GM18498 (cell line): ENCODE measurements around the gene FRMD5.
"Not testable (repeated sequence)": the region's sequence is repeated elsewhere in the genome, so short reads cannot be mapped to it uniquely, and the experiment has no call there.

Experiments used
- ATAC-seq: cut with Tn5 transposase; IDR thresholded peaks from one replicate; pipeline ENCODE4 v1.9.1; 2021; ENCODE audit warnings: mild to moderate bottlenecking, moderate library complexity; ENCODE audit not compliant: unreplicated experiment

FRMD5 gene

DNA sequence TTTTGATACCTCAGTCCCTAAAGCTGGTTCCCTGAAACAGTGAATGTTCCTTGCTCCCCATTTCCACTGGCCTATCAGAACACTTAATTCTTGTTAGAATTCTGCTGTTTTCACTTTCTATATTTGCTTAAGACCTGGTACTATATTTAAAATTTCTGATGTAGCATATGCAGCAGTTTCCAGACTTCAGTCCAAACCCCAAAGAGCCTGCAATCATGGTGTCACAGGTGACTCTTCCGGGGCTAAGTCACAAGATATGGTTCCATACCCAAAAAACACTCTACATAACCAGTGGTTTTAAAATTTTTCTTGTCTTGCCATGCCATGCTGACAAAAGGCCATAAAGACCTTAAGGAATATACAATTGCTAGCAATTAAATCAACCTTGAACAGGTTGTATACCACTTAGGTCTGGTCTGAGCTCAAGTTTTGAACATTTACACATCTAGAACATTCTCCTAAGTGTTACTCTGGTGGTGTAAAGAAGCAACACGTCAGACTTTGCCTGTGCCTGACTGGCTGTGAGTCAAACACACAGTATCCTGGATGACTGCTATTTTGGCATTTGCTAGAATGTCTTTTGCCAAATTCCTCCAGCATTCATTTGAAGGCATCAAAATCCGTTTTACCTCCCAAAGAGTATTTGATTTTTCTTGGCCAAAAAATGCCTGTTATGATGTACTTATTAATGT is 160.0 kb downstream of the FRMD5 start:
- no peak for ATAC-seq

DNA sequence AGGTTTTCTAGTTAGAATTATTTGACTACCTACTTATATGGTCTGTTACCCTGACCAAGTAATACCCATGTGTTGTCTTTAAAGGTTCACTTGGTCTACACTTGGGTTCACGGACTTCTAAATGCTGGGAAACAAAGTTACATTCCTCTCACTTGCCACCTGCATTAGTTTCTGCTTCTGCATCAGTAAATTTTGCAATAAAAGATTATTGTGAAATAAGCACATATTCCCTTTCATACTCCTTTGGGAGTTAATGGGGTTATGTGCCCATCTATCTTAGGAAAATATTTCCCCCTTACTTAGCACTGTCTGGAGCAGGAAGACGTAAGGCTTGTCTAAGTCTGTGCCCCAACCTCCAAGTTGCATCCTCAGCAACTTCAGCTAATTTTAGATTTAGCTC is 160.7 kb downstream of the FRMD5 start:
- no peak for ATAC-seq

DNA sequence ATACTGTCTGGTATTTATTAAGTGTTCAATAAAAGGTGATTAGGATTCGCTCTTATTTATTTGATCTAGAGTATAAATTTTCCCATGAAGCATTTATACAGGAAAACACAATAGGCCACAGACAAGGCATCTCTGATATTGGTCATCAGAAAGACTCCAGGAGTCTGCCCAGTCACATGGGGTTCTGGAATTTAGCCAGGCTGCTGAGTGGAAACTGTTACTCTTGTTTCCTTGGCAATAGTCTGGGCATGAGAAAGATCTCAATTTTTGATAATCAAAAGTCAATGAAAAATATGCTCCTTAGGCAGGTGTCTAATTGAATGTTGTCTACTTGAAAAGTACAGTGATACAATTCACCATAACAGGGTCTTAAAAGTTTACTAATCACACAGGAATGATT is 161.2 kb downstream of the FRMD5 start:
- no peak for ATAC-seq

DNA sequence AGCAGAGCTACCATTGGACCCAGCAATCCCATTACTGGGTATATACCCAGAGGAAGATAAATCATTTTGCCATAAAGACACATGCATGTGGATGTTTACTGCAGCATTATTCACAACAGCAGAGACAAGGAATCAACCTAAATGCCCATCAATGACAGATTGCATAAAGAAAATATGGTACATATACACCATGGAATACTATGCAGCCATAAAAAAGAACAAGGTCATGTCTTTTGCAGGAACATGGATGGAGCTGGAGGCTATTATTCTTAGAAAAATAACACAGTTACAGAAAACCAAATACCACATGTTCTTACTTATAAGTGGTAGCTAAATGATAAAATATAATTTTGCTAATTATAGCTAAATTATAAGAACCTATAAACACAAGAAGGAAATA is 162.3 kb downstream of the FRMD5 start:
- ATAC-seq = not testable (repeated sequence)

DNA sequence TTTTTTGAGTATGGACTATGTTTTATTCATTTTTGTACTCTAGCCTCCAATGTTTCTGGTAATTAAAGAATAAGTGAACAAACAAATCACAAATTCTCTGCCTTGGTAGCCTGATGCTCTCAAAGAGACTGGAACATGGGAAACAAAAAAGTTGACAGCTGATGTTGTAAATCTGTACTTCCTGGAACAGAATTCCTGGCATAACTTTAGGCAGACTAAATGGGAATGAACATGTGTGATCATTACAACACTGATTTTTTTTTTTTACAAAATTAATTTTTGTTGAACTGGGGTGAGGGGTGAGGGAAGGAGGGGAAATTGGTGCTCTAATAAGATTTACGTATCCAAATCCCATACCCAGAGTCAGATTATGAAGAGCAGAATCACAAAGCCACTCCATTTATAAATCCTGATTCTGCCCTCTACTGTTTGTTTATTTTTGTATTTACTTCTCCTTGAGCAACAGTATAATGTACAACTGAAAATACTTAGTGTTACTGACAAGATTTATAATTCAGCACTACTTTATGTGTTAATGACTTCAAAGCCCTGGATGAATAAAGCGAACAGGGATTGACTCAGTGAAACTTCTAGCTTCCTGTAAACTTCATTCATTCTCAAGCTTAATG is 165.0 kb downstream of the FRMD5 start:
- no peak for ATAC-seq

DNA sequence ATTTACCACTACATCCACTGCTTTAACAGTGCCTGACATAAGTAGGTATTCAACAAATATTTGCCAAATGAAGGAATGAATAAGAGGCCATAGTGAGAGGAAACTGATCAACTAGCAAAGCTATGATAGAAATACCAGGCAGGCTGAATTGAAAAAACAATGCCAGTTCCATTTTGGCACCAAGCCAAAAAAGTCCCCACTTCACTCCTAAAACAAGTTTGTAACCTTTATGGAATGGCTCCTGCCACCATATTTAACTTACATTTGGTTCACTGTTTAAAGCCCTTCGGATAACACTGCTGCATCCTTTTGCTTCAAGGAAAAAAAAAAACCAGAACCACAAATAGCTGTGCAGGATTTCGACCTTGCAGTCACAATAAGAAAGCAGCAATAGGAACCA is 166.1 kb downstream of the FRMD5 start:
- no peak for ATAC-seq

DNA sequence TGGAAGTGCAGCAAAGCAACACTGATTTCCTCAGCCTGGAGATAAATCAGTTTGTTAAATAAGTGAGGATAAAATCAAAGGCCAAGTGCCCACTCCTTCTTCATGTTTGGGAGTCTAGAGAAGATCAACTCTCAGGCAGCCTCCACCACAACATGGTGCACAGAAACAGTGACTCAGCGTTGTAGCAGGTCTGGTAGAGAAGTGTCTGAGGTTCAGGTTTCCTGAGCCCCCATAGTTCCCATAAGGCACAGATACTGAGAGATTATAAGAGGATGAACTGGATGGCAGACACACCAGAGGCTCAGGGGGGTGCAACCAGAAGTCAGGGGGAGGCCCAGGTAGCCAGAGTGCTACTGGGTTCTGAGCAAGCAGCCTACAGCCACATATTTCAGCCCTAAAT is 166.7 kb downstream of the FRMD5 start:
- ATAC-seq = no peak

DNA sequence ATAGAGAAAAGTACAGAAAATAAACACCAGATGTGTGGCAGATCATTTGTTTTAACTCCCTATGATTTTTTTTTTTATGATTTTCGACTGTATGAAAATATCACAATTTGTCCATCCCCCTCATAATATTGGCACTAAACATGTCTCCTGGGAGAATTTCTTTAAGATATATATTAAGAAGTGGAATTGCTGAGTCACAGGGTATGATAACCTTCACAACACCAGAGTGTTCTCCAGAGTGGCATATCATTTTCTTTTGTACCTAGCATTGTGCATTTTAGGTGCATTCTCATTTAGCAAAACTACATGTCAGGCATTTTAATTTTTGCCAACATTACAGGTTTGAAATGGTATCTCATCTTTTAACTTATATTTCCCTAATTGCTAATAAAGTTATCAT is 170.9 kb downstream of the FRMD5 start:
- ATAC-seq = no peak

DNA sequence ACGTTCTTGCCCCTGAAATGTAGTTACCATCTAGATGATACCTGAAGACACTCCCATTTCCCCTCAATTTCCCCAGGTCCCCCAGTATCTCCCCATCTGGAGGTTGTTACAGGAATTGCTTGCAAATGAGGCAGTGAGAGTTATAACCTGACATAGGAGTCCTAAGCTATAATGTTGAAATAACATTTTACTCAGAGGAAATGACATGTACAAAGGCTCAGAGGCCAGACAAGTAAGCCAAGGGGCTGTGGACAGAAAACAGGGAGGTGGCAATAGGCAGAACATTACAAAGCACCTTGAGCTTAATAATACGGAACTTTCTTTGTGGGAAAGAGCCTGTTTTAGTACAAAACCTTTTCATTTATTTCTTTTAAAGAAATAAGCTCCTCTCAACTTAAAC is 171.9 kb downstream of the FRMD5 start:
- no peak for ATAC-seq

DNA sequence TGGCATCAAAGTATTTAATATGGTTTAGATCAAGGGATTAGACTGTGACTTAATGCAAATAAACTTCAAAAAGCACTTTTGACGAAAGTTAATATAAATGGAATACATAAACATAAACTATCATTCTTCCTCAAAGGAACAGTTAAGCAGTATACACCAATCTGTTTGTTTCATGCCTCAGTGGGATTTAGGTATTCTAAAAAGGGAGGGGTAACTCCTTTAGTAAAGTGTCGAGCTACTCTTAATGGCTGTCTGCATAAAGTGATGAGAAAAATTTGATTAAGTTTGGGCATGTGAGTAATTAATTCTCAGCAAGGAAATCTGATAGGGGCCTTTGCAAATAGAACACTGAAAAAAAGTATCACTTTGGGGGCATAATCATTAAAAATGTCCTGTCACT is 176.9 kb downstream of the FRMD5 start:
- no peak for ATAC-seq

DNA sequence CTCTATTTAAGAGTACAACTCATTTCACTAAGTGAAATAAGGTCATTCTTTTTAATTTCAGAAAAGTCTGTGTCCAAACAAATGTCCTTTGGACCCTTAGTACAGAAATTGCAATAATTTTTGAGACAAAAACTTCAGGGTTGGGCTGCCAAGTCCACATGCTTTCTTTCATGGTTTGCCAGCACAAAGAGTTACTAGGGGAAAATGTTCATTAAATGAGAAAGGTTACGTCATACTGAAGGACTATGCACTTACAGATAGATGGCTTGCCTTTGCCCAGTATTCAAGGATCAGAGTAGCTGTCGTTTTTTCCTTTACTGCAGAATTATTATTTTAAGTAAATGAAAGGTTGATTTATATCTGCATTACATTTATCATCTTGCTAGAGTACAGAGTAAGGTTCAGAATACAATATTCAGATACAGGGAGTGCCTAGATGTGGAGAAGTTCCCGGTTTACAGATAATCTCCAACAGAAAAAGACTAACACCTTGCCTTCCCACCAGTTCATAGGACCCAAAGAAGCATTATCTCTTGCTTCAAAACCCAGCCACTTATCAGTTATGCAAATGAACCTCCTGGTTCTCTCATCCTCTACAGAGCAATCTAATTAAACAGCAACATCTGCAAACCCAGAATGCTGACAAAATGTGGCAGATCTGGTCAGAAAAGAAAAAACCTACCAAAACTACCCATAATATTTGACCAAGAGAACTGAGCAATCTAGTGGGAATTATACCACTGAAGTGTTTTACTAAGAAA is 179.3 kb downstream of the FRMD5 start:
- ATAC-seq = no peak

DNA sequence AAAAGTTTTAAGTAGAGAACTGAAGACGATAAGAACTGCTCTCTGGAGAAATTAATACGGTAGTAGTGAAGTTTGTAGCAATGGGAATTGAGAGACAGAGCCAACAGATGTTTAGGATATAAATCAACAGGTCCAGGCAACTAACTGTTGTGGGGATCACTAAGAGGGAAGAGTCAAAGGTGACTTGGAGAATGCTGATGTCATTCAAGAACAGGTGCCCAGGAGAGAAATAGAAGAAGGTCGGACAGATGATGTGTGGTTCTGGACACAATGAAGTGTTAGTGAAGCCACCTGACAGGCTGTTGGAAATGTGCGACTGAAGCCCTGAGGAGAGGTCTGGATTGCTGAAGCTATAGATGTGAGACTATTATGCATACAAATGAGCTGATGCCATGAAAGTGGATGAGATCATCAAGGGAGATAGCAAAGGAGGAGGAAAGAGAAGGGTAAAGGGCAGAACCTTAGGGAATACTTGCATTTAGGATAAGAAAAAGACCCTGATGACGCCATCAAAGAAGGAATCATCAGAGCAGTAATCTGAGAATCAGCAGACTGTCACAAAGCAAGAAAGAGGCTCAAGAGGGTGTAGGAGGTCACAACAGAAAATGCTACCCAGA is 183.7 kb downstream of the FRMD5 start:
- no peak for ATAC-seq

DNA sequence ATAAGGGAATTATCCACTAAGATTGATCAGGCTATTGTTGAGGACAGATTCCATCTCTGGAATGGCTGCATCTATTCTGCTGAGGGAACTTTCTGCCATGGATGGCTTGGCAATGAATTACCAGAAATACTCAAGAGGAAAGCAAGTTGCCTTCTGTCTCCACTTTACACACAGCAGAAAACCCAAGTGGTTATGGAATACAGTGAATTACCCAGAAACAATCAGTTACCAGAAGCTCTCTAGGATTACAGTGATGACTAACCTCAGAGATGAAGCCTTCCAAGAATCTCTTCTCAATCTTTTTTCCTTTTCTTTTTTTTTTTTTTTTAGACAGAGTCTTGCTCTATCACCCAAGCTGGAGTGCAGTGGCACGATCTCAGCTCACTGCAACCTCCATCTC is 185.0 kb downstream of the FRMD5 start:
- no peak for ATAC-seq

DNA sequence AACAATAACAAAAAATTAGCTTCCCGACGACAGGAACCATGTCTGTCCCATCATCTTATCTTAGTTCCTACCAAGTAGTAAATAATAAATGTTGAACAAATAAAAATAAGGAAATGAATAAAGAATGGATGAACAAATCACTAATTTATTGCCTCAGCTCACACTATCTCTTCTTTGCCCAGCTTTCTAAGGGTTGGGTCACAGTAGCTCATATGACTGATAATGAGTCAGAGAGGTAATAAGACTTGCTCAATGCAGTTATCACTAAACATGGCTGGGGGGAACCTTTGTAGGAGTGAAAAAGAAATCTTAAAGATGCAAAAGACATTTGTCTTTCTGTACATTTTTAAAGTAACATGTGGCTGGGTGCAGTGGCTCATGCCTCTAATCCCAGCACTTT is 186.0 kb downstream of the FRMD5 start:
- no peak for ATAC-seq

DNA sequence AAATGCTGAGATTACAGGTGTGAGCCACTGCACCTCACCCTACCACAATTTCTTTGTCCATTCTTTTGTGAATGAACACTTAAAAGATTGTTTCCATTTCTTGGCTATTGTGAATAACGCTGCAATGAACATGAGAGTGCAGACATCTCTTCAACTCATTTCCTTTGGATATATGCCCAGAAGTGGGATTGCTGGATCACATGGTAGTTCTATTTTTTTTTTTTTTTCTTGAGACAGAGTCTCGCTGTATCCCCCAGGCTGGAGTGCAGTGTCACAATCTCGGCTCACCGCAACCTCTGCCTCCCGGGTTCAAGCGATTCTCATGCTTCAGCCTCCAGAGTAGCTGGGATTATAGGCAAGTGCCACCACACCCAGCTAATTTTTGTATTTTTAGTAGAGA is 194.8 kb downstream of the FRMD5 start:
- not testable (repeated sequence) for ATAC-seq

DNA sequence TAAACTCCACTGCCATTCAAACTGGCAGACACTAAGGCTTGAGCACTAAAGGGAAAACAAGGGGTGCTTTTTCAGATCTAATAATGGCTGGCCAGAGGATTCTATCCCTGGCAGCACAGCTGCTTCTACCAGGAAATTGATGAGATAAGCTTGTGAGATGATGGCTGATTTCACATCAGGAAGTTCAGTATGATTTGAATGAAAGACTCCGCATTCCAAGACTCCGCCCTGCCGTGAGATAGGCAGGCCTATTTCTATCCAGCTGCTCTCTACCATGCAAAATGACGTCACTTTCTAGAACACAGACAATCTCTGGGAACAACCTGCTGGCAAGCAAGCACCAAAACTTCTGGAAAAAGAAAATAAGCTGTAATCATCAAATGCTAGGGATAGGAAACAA is 196.5 kb downstream of the FRMD5 start:
- no peak for ATAC-seq

DNA sequence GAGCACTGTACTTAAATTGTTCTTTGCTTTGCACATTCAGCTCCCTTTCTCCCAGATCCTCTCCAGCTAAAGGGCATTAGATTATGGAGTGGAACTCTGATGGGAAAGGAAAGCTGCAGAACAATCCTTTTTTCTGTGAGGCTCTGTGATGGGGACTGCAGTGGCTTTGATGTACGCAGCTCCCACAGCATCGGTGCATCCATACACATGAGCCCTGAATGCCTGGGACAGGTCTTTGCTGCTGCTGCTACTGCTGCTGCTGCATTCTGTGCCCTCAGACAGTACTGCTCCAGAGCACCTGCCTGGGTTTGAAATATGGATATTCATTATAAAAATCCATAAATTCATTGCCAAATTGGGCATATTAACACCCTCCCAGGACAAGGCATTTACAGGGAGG is 203.9 kb downstream of the FRMD5 start:
- ATAC-seq = no peak

DNA sequence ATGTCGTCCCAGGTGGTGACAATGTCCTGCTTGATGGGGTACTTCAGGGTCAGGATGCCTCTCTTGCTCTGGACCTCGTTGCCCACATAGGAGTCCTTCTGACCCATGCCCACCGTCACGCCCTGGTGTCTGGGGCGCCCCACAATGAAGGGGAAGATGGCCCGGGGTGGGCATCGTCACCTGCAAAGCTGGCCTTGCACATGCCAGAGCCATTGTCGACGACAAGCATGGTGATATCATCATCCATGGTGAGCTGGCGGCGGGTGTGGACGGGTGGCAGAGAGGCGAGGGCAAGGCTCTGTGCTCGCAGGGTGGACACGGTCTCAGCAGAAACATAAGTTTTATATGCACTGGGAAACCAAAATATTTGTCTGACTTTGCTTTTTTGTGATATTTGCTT is 205.1 kb downstream of the FRMD5 start:
- no peak for ATAC-seq

DNA sequence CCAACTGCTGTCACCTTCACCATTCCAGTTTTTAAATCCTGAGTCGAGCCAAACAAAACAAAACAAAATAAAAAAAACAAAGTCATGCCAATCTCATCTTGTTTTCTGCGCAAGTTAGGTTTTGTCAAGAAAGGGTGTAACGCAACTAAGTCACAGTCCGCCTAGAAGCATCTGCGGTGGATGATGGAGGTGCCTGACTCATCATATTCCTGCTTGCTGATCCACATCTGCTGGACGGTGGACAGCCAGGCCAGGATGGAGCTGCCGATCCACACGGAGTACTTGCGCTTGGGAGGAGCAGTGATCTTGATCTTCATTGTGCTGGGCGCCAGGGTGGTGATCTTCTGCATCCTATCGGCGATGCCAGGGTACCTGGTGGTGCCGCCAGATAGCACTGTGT is 206.2 kb downstream of the FRMD5 start:
- ATAC-seq = no peak

DNA sequence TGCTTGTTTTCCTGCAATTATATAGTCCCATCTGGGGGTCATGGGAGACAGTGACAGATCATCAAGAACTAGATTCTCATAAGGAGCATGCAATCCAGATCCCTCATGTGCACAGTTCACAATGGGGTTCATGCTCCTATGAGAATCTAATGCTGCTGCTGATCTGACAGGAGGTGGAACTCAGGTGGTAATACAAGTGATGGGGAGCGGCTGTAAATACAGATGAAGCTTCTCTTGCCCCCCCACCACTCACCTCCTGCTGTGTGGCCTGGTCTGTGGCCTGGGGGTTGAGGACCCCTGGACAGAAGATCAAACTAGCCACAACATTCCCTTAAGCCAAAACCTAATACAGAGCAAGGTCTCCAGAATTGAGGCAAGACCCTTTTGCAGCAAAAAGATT is 207.1 kb downstream of the FRMD5 start:
- ATAC-seq = no peak

DNA sequence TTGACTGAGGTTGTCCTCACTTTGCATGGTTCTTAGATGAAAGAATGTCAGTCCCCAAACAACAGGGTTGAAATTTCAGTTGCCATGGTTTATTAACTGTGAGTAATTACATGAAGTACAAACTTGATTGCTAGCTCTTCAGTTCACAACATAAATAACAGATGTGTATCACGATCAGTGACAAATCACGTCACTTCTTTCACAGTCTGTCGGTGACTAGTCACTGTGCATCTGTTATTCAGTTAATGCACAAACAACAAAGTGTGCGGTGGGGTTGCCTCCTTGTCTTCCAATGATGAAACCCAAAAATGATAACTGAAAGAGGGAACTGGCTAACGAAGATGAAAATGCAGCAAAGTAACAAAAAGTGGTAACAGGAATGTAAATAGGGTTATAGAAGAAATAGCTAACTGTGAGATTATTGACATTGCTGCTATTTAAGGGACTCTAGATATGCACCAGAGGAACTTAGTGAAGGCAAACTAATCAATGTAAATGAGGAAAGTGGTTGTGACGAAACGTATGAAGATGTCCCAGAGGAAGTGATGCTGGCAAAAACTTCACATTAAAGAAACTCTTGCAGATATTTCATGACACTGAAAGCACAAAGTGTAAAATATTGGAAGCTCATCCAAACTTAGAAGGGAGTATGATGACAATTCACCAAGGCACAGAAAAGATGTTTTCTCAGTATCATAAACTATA is 208.9 kb downstream of the FRMD5 start:
- no peak for ATAC-seq
